Left lung (tissue), 14 donors: Measurements from ENCODE around the gene CNIH4. TPM values are rescaled to one million over a fixed set of nuclear protein-coding genes. Genes with fewer than 3 reads are reported as not detected.
"Not testable (repeated sequence)": the region's sequence is repeated elsewhere in the genome, so short reads cannot be mapped to it uniquely, and the experiment has no call there.

Experiments
- ATAC-seq: fragments of 200-7000 bp; cut with Tn5 transposase; one replicate; pipeline ENCODE4 v1.9.1; 2020; ENCODE audit warnings: moderate library complexity
- DNase-seq, 4 donors: peaks; one replicate each; pipeline ENCODE4 v3.0.0-alpha.2; 2013 to 2020
- H3K27ac ChIP-seq, 2 donors: fragments of 200-600 bp; sonication (generic) in 1 of 2; one replicate each; pipeline versions ENCODE4 v1.5.0 to v1.8.0; 2020 to 2021
- H3K27me3 ChIP-seq, 2 donors: fragments of 200-600 bp; sonication (generic) in 1 of 2; one replicate each; pipeline versions ENCODE4 v1.5.0 to v1.8.0; 2020 to 2021
- H3K36me3 ChIP-seq, 2 donors: fragments of 200-600 bp; sonication (generic) in 1 of 2; one replicate each; pipeline versions ENCODE4 v1.5.0 to v1.8.0; 2020 to 2021
- H3K4me1 ChIP-seq, 2 donors: fragments of 200-600 bp; one replicate each; pipeline ENCODE4 v1.8.0; 2021
- H3K4me3 ChIP-seq, 2 donors: fragments of 200-600 bp; sonication (generic) in 1 of 2; one replicate each; pipeline versions ENCODE4 v1.5.0 to v1.8.0; 2020 to 2021; ENCODE audit warnings: mild to moderate bottlenecking in 1 of 2
- H3K9me3 ChIP-seq, 2 donors: fragments of 200-600 bp; sonication (generic) in 1 of 2; one replicate each; pipeline versions ENCODE4 v1.5.0 to v1.8.0; 2020 to 2021
- CTCF ChIP-seq, 2 donors: fragments of 200-600 bp; sonication (generic) in 1 of 2; IDR thresholded peaks; one replicate each; pipeline versions ENCODE4 v1.5.0 to v1.8.0; 2021; ENCODE audit warnings: antibody characterized with exemption in 2 of 2
- intact Hi-C, 2 donors: fragments of 100-400 bp; cut with DNase I; formaldehyde crosslinking; loops; one replicate each; pipeline versions ENCODE4 v1.11.2 to v1.14.2; 2022
- long read RNA-seq, 12 donors: library from polyadenylated mRNA in 2 of 12; unstranded in 2 of 12; transcript quantifications; one replicate each; pipeline ENCODE4 v2.0.0 and lab custom pipeline, GENCODE V29; 2019 to 2026
- polyA plus RNA-seq, 6 donors: library from polyadenylated mRNA; unstranded; fragments of 120-200 nt; gene quantifications; one replicate each; pipeline ENCODE4 v1.2.1, GENCODE V29; 2013; ENCODE audit not compliant: insufficient read length in 6 of 6
- total RNA-seq, 2 donors: library from RNA; stranded (reverse); fragmentation: NEBNext Ultra II Directional; extraction: Animal tissue kit (Norgen Biotek cat#: 25700); gene quantifications; one replicate each; pipeline ENCODE4 v1.2.1, GENCODE V29; 2021
- donor health status: DM: no; HTN: yes; CAD: no.
- donor health status: DM: no; HTN: no; CAD: no.

CNIH4 gene
- total RNA-seq = 10 to 100 TPM; 70.8 to 87.4 TPM
- polyA plus RNA-seq = 10 to 100 TPM; 34.3 to 40.6 (median 38.9) TPM
- long read RNA-seq, donor 1, full-length matches to known transcripts = 56 of 61 reads
- long read RNA-seq, donor 1, partial matches to known transcripts = 5 of 61 reads
- long read RNA-seq, donor 1, other reads (novel, unspliced or antisense) = 0 of 61 reads
- long read RNA-seq, donor 2, full-length matches to known transcripts = 46 of 82 reads
- long read RNA-seq, donor 2, partial matches to known transcripts = 22 of 82 reads
- long read RNA-seq, donor 2, other reads (novel, unspliced or antisense) = 14 of 82 reads
- long read RNA-seq, donor 3, full-length matches to known transcripts = 40 of 40 reads
- long read RNA-seq, donor 3, partial matches to known transcripts = 0 of 40 reads
- long read RNA-seq, donor 3, other reads (novel, unspliced or antisense) = 0 of 40 reads
- long read RNA-seq, donor 4, full-length matches to known transcripts = 48 of 60 reads
- long read RNA-seq, donor 4, partial matches to known transcripts = 11 of 60 reads
- long read RNA-seq, donor 4, other reads (novel, unspliced or antisense) = 1 of 60 reads
- long read RNA-seq, donor 5, full-length matches to known transcripts = 45 of 45 reads
- long read RNA-seq, donor 5, partial matches to known transcripts = 0 of 45 reads
- long read RNA-seq, donor 5, other reads (novel, unspliced or antisense) = 0 of 45 reads
- long read RNA-seq, donor 6, full-length matches to known transcripts = 62 of 70 reads
- long read RNA-seq, donor 6, partial matches to known transcripts = 8 of 70 reads
- long read RNA-seq, donor 6, other reads (novel, unspliced or antisense) = 0 of 70 reads
- long read RNA-seq, donor 7, full-length matches to known transcripts = 43 of 43 reads
- long read RNA-seq, donor 7, partial matches to known transcripts = 0 of 43 reads
- long read RNA-seq, donor 7, other reads (novel, unspliced or antisense) = 0 of 43 reads
- long read RNA-seq, donor 8, full-length matches to known transcripts = 29 of 29 reads
- long read RNA-seq, donor 8, partial matches to known transcripts = 0 of 29 reads
- long read RNA-seq, donor 8, other reads (novel, unspliced or antisense) = 0 of 29 reads
- long read RNA-seq, donor 9, full-length matches to known transcripts = 1 of 1 reads
- long read RNA-seq, donor 9, partial matches to known transcripts = 0 of 1 reads
- long read RNA-seq, donor 9, other reads (novel, unspliced or antisense) = 0 of 1 reads
- long read RNA-seq, donor 10, full-length matches to known transcripts = 48 of 50 reads
- long read RNA-seq, donor 10, partial matches to known transcripts = 1 of 50 reads
- long read RNA-seq, donor 10, other reads (novel, unspliced or antisense) = 1 of 50 reads
- long read RNA-seq, donor 11, full-length matches to known transcripts = 31 of 31 reads
- long read RNA-seq, donor 11, partial matches to known transcripts = 0 of 31 reads
- long read RNA-seq, donor 11, other reads (novel, unspliced or antisense) = 0 of 31 reads
- long read RNA-seq, donor 12, full-length matches to known transcripts = 25 of 25 reads
- long read RNA-seq, donor 12, partial matches to known transcripts = 0 of 25 reads
- long read RNA-seq, donor 12, other reads (novel, unspliced or antisense) = 0 of 25 reads

GRCh38 chr1:224356685-224357625 is at the start of gene CNIH4:
TSS of gene CNIH4 (plus strand) at chr1:224356879. CDS start at chr1:224356925, 46 bp downstream.
- Histone ChIP-seq H3K27me3 (no peaks in the 10 kb centered on the region), H3K36me3 (peaks cover 0 to 1% of the 10 kb centered on the region in 2 donors), H3K27ac (peak within 1 kb of the TSS; percentile 90 to 95), H3K9me3 (no peaks in the 10 kb centered on the region), H3K4me3 (peak within 1 kb of the TSS; percentile 94), H3K4me1 (peaks cover 0 to 37% of the 10 kb centered on the region in 2 donors)
- ATAC-seq = peak; percentile 96
- intact Hi-C loops = no loop called here
- peak; percentile 89 to 97 (median 94) for DNase-seq
- no peak for TF ChIP-seq CTCF (IDR thresholded peaks at IDR 0.05)

DNA sequence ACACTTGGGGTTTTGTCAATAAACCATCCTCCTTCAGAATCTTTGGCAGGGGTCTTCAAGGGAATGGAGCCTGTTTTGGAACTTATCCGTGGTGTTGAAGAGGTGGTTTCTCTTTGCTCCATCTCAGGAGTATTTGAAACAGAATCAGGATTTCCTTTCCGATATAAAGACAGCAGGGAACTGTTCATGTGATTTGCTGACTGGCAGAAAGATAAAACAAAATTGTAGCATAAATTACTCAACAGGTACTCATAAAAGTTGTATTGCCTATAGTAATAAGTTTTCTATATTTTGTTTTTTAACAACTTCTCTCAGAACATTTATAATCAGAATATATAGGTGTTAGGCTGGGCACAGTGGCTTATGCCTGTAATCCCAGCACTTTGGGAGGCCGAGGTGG is 48.6 kb upstream of the CNIH4 start:
- intact Hi-C loops = no loop called here
- H3K36me3 ChIP-seq = peaks cover 3 to 88% of the 10 kb centered on the region in 2 donors

DNA sequence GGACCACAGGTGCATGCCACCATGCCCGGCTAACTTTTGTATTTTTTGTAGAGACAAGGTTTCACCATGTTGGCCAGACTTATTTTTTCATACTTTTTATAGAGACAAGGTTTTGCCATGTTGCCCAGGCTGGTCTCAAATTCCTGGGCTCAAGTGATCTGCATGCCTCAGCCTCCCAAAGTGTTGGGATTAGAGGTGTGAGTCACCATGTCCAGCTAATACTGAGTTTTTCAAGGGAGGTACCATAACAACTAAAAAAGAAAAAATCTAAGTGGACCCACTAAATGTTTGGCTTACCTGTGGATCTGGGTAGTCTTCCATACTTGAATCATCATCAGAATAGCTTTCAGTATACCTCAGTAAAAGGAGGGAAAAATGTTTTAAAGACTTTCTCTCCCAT is 45.2 kb upstream of the CNIH4 start:
- H3K27me3 ChIP-seq, H3K9me3 ChIP-seq, H3K4me3 ChIP-seq, H3K4me1 ChIP-seq, H3K27ac ChIP-seq, DNase-seq, intact Hi-C loops: not testable (repeated sequence)
- peak; percentile 53 for ATAC-seq
- peaks cover 0 to 92% of the 10 kb centered on the region in 2 donors for H3K36me3 ChIP-seq

More for the DNA sequence above, 48.6 kb upstream of the CNIH4 start:
- no peaks in the 10 kb centered on the region for H3K27me3 ChIP-seq
- TF ChIP-seq CTCF (IDR thresholded peaks at IDR 0.05) = no peak
- no peaks in the 10 kb centered on the region for H3K4me1 ChIP-seq
- DNase-seq (no peak), ATAC-seq (no peak)
- no peak overlapping the region for H3K4me3 ChIP-seq
- H3K27ac ChIP-seq = no peak overlapping the region
- no peaks in the 10 kb centered on the region for H3K9me3 ChIP-seq

DNA sequence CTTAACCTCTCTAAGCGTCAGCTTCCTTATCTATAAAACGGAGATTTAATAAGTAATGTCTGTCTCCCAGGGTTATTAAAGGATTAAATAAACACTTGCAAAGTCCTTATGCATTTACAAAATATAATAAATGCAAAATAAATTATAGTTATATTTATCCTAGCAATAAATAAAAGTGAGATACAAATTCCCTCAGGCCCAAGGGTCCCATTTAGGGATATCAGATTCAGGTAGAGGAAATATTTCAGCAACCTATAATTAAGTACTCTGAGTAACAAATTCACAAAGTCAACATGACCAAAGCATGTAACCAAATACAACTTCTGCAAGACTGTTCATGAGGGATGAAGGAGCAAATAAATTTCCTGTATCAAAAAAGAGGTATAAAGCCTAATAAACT is 44.7 kb upstream of the CNIH4 start:
- no peaks in the 10 kb centered on the region for H3K27me3 ChIP-seq
- intact Hi-C loops = no loop called here
- no peak for TF ChIP-seq CTCF (IDR thresholded peaks at IDR 0.05)
- H3K9me3 ChIP-seq = no peaks in the 10 kb centered on the region
- no peak overlapping the region for H3K27ac ChIP-seq
- peak; percentile 27 for ATAC-seq
- no peak for DNase-seq
- H3K4me3 ChIP-seq = no peak overlapping the region
- H3K36me3 ChIP-seq = peaks cover 0 to 91% of the 10 kb centered on the region in 2 donors
- no peaks in the 10 kb centered on the region for H3K4me1 ChIP-seq
